Testis (tissue), 2 donors: ENCODE results near the gene TAF1B.

Experiments
- CTCF ChIP-seq, 3 experiments: fragments of 450-650 bp in 2 of 3; fragments of 200-600 bp in 1 of 3; sonication (generic) in 1 of 3; IDR thresholded peaks; one replicate each; pipeline ENCODE4 v1.5.1; 2016 to 2019; ENCODE audit warnings: antibody characterized with exemption in 3 of 3, mild to moderate bottlenecking in 2 of 3, moderate library complexity in 1 of 3
- POLR2A ChIP-seq: fragments of 450-650 bp; IDR thresholded peaks from one replicate; pipeline ENCODE4 v1.6.1; 2017; ENCODE audit warnings: antibody characterized with exemption, mild to moderate bottlenecking, moderate library complexity

DNA sequence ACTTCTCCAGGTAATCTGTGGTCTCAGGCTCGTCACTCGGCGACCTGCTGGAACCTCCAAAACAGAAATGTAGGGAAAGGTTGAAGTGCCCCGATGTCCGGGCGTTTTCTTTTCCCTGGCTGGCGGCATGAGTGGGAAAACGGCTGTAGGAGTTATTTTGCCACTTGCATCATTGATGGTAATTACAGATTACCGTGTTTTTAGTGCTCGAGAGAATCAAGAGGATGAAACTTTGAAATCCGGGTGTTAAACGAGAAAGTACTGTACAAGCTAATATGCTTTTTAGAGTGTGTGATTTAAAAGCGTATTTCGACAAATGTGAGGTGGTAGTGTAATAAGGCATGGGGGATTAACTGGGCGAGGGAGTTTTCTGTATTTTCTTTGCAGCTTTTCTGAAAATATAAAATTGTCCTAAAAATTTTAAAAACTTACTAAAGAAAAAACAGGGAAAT, 109.0 kb downstream of the TAF1B start:
- no peak for TF ChIP-seq CTCF (IDR thresholded peaks at IDR 0.05)
- no peak for TF ChIP-seq POLR2A
